Stimulated activated CD8-positive, alpha-beta memory T cell treated with anti-CD3 and anti-CD28 coated beads, Interleukin-2, amount 100 ng/mL, for 48 hours (primary cell): ENCODE measurements around the gene RPS15.

Experiments
- DNase-seq, 2 donors: peaks; one replicate each; pipeline ENCODE4 v3.0.0-alpha.2; 2020; ENCODE audit warnings: low read depth in 2 of 2

The RPS15 gene

DNA sequence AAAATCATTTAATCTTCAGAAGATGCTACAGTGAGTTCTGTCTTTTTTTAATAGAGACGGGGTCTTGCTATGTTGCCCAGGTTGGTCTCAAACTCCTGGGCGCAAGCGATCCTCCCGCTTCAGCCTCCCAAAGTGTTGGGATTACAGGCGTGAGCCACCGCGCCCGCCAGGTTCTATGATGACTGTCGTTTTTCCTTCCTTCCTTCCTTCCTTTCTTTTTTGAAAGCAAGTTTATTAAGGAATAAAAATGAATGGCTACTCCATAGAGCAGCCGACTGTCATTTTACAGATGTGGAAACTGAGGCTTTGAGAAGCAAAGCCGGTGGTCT lies 36.3 kb upstream of the RPS15 start:
- no peak for DNase-seq

DNA sequence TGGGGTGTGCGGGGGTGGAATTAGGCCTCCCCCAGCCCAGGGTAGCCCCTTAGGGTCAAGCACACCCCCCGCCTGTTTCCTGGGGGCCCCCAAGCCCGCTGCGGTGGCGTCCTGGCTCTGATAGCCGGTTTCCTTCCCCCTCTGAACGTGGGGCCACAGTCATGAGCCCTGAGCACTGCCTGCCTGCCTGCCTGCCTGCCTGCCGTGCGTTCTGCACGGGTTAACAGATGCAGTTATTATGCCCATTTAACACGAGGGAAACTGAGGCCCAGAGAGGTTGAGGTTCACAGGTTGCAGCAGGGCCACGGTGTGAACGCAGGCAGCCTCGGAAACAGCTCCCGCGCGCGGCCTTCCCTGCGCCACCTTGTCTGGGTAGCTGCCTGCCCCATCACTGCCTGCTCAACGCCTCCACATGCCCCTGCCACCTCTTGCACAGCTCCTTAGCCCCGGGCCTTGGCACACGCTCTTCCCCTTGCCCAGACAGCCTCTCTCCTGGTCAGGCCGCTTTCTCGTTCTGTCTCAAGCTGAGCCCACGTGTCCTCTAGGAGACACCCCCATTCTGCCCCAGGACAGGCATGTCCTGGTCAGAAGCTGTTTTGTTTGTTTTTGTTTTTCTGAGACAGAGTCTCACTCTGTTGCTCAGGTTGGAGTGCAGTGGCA lies 35.7 kb upstream of the RPS15 start:
- no peak for DNase-seq

DNA sequence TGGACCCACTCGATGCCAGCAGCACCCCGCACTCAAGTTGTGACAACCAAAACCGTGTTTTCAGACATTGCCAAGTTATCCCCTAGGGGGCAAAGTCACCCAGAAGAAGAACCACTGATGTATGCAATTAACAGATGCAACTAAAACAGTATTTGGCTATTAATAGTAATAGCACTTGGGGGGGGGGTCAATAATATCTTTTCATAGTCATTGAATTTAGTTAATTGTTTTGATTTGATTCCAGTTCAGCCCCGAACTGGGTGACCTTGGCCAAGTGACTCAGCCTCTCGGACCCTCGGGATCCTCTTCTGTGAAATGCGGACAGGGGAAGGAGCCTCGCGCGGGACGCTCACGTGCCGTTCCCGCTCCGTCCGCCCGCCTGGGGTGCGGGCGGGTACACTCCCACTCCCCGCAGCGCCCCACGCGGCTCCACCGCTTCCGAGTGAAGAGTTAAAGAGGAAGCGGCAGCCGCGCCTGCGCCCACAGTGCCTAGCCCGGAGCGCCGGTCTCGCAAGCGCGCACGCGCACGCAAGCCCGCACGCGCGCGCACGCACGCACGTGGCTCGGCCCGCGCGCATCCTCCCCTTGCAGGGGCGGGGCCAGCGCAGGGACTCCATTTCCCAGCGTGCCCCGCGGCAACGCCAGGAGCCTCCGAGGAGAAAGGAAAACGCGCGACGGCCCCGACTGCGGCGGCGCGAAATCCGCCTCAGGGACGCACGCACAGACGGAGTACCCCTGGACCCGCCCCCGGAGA lies 31.2 kb upstream of the RPS15 start:
- peak; percentile 99 for DNase-seq

DNA sequence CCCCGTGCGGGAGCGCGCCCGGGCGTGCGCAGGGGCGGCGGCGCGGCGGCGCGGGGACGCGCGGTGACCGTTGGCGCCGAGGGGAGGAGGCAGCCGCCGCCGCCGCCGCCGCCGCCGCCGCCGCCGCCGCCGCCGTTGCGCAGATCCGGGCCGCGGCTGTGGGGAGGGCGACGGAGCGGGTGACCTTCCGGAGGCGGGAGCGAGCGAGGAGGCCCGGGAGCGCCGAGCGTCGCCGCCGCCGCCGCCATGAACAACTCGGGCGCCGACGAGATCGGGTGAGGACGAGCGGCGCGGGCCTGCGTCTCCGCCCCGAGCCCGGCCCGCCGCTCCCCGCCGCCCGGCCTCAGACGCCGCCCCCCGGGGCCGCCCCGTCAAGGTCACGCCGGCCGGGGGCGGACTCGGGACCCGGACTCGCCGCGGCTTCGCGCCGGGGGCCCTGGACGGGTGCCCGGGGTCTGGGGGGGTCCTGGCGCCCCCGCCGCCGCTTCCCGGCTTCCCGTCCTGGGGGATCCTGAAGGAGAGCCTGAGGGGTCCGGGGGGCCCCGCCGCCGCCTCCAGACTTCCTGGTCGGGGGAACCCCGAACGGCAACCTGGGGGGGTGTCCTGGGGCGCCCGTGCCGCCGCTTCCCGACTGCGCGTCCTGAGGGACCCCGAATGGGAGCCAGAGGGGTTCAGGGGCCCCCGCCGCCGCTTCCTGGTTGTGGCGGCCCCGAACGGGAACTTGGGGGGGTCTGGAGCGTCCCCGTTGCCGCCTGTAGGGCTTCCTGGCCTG lies 30.5 kb upstream of the RPS15 start, which contains the start of gene DAZAP1:
TSS of gene DAZAP1 (plus strand) at position 59 of the 772 bp plus-strand sequence. CDS start at position 247, 188 bp downstream.
- DNase-seq, result peak in 1 of 2 donors; percentile 51

DNA sequence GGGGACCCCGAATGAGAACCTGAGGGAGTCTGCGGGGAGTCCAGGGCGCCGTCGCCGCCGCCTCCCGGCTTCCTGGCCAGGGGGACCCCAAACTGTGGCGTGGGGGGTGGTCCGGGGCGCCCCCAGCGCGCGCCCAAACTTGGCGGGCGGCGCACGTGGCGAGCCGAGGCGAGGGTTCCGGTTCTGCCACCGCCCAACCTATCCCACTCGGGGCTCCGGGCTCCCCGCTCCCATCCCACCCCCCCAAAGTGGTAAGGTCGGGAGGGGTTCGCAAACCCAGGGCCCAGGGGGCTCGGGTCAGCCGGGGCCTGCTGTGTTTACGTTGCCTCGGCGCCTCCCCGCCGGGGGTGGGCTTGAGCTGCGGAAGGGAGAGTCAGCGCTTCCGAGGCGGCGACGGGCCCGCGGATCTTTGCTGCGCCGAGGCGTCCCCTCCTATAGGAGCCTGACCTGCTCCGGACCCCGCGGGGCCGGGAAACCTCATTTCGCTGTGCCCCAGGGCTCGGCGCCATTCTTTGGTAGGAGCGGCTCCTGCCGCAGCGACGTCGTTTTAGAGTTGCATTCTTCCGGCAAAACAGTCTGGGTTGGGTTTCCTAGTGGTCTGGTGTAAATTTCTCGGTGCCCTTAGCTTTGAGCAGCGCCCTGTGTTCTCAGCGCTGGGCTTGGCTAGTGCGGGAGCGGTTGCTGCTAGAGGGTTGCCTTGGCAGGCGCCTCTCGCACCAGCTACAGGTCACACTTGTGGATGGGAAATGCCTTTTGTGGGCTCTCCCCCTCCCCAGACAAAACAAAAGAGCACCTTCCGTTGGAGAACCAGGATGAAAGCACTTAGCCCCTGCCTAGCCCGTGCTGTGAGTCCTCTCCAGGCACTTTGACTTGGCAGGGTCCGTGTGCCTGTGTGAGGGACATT lies 29.6 kb upstream of the RPS15 start:
- peak; percentile 36 for DNase-seq

DNA sequence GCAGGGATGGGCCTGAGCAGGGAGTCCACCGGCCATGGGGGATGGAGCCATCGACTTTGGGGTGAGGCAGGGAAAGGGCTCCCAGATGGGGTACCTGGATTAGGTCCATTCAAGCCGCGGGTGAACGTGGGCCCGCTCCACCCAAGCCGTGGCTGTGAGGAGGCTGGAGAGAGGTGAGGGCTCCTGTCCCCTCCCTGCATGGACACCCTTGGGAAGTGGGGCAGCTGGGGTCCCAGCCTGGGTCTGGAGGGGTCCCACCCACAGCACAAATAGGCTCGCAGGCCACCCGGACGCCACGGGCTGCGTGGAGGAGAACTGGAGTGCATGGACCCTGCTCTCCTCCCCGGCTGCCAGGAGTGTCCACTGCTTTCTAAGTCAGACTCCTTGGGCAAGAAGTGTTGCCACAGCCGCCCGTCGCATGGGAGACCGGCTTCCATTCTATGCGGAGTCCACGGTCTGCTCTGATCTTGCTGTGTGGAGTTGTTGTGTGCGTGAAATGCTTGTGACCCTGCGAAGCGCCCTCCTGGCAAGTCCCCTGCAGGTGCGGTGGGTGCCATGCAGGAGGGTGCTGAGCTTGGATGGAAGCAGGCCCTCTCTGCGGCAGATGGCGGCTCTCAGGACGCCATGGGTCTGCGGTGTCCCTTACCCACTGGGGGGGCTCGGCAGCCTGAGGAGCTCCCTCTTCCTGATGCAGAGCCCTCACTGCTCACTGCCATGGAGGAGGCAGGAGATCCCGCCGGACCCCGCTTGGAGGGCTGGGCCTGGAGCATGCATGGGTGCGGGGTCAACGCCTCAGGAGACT lies 28.8 kb upstream of the RPS15 start:
- no peak for DNase-seq

DNA sequence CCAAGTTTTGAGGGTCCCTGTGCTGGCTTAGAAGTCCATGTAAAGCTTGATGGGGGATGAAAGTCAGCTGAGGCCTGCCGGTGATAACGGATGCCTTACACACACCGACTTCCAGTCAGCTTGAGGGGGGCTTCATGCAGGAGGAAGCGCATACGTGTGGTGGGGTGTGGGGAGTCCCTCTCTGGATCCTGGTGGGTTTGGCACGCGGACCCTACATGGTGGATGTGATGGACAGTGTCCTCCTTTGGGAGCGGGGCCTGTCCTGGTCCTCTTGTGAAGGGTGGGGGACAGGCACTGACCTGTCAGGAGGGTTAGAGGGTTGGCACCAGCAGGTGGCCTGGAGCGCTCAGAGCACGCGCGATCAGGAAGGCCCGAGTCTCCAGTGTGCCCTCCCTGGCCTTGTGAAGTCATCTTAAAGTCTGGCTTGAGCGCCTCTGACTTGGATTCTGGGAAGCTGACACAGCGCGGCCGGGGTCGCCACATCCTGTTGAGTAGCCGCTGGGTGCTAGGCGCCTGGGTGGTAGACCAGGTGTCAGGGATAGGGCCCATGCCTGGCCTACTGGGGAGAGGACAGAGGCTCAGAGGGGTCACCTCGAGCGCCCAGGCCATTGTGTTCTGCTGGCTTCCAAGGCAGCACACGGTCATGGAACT lies 27.9 kb upstream of the RPS15 start:
- no peak for DNase-seq

DNA sequence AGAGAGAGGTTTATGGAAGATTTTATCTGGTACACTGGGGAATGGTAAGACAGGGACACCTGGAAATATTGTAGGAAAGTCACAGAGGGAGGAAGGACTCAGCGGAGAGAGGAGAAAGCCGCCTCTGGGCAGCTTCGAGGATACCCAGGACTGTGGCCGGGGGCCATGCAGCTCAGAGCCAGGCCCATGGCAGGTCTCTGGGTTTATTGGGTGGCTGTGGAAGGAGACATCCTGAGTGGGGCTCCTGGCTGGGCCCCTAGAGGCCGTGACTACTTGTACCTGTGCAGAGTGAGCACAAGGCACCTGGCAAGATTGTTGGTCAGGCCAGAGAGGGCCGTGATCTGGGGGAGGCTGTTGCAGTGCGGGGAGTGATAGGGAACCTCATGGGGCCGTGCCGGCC lies 27.4 kb upstream of the RPS15 start:
- no peak for DNase-seq

DNA sequence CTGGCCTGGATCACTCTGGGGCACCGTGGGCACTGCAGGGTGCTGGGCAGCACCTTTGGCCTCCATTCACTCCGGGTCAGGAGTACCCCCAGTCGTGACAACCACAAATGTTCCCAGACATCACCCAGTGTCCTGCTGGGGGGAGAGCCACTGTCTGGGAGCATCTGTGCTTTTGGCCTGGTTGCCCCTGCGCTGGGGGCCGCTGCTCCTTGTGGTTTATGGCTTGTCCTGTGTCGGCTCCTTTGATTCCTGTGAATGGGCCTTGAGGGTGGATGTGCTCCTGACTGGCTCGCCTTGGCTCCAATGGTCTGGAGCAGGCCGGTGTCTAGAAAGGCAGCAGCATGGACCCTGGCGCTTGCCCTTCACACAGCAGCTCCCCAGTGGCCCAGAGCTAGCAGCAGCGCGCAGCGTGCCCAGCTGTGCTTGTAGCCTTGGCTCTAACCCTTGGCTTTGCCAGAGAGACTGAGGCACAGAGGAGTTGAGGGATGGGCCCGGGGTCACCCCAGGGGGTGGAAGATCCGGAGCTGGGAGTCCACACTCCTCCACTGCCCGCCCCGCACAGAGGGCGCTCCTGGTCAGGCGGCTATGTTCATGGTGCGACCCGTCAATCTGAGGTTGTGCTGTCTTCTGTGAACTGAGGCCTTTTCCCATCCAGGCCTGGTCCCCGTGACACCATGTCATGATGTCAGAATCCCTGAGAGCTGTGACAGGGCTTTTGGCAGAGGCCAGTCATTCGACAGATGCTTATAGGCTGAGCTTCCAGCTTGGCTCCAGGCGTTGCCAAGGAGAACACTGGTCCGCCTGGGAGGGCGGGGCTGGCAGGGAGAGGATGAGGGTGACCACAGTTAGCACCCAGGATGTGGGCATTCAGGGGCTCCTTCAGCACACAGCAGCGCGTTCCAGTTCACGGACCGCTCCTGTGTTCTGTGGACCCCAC lies 26.7 kb upstream of the RPS15 start:
- DNase-seq, result no peak

DNA sequence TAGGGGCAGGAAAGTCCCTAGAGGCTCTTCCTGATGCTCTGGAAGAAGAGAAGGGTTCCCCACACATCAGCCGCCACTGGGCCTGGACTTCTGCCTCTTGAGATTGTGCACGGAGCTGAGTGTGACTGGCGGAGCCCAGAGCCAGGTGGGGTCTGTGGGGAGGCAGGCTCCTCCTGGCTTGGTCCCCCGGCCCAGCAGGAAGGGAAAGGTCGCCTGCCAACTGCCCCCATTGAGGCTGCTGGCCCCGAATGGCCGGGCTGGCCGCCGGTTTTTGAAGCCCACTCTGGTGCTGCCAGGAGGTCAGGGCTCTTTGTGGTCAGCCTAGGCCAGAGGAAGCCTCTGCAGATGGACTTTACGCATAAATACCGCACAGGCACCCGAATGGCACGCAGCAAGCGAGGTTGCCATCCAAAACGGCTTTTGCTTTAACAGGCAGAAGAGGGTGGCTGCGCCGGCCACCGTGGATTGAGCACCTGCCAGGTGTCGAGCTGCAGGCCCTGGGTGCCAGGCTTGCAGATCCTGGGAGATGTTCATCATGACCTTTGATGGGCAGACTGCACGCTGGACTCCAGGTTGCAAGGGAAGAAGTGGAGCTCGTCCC lies 25.8 kb upstream of the RPS15 start:
- no peak for DNase-seq

DNA sequence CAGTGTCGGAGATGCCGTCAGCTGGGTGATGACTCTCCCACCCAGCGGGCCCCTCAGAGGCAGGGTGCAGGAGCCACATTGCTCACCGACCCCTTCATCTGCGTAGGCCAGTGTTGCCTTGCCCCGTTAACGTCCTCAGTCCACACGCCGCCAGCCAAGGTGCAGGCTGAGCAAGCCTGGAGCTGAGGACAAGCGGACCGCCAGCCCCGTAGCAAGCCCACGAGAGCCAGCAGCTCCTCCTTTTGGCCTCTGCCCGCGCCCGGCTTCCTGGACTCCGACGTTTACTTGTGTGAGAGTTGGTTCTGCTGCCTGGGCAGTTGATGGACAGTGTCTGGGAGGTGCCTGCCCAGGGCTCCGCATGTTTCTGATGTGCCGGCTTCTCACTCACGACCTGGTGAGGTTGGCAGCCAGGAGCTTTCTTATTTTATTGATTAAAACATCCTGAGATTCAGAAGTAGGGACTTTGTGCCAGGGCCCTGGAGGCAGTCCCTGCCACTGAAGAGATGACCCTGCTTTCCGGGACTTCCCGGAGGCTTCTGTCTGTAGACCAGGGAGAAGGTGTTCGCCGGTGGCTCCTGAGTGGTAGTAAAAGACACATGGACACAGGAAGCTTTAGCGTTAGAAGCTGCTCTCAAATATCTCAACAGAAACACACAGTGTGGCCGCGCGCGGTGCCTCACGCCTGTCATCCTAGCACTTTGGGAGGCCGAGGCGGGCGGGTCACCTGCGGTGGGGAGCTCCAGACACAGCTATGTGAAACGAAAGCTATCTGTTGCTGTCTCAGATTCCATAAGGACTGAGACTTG lies 25.0 kb upstream of the RPS15 start:
- DNase-seq, result no peak

DNA sequence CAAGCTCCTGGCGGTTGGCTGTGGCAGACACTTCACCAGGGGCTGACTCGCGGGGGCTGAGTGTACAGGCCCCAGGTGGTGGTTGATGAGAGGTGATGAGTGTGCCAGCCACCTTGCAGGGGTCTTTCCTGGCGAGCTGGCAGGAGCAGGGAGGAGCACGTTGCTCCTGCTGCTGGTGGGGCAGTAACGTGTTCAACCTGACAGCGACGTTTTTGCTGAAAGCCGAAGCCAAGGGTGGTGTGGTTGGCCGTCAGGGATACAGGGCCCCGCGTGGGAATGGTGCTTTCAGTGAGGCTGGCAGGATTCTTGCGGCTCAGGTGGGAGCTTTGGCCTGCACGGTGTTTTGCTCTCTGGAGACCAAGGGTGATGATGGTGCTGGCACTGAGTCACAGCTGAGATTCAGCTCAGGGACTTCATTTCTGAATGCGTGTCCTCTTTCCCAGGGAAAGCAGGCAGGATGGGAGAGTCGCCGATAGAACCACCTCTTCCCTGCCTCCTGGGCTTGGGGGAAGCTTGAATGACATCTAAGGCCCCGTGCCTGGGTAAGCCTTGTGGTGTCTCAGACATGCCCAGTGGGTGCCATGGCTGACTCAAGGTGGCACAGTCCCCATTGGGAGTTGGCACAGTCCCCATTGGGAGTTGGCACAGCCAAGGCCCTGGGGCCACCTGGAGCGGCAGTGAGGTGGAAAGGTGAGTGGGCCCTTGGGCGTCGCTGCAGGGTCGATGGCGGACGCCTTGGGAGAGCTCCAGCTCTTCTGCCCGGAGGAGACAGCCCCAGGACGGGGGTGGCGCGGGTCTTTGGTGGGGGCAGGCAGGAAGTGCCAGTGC lies 22.0 kb upstream of the RPS15 start:
- no peak for DNase-seq

DNA sequence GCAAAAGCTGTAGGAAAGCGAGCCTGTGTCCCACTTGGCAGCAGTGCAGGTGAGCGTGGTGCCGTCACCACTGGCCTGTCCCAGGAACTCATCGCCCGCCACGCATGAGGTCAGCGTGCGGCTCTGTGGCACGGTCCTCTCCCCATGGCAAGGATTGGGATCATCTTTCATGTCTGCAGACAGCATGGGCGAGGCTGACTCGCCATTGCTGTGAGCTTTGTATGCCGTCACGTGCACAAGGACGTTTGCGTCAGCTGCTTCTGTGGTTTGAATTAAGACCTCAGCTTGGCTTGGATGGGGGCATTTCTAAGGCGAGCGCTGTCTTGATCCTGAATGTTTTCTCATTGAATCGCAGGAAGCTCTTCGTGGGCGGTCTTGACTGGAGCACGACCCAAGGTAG lies 21.1 kb upstream of the RPS15 start:
- no peak for DNase-seq

DNA sequence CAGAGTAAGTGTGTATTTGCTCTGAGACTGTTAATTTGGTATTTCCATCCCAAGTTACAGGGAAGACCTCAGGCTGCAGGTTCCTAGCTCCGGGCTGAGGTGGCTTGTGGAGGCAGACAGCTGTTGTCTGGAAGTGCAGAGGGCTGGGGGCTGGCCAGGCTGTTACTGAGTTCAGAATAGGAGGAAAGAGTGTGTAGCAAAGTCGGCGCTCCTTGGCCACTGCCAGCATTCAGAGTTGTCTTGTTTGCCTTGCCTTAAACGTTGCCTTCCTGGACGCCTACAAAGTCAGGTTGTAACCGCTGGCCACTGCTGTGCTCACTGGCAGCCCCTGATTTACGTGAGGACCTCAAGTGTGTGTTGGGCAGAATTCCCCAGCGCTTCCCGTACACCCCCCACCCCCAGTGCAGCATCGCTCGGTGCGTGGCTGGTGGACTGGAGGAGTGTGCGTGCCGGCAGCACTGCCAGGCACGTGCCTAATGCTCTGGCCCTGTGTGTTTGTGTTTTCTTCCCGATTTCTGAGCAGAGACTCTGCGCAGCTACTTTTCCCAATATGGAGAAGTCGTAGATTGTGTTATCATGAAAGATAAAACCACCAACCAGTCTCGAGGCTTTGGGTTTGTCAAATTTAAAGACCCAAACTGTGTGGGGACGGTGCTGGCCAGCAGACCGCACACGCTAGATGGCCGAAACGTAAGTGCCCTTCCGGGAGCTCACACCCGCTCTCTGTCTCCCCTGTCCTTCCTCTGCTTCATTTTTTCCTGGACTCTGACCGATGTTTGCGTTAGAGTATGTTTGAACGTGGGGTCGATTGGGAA lies 20.3 kb upstream of the RPS15 start:
- no peak for DNase-seq

DNA sequence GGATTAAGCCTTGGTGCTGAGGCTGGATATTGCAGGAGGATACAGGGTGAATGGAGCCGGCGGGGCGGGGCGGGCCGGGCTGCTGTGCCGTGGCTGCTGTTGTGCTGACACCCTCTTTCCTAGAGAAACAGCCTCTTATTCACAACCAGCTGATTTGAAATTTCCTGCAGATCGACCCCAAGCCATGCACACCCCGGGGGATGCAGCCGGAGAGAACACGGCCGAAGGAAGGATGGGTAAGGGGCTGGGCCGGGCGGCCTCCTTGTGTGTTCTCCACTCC lies 19.8 kb upstream of the RPS15 start:
- DNase-seq, result no peak

DNA sequence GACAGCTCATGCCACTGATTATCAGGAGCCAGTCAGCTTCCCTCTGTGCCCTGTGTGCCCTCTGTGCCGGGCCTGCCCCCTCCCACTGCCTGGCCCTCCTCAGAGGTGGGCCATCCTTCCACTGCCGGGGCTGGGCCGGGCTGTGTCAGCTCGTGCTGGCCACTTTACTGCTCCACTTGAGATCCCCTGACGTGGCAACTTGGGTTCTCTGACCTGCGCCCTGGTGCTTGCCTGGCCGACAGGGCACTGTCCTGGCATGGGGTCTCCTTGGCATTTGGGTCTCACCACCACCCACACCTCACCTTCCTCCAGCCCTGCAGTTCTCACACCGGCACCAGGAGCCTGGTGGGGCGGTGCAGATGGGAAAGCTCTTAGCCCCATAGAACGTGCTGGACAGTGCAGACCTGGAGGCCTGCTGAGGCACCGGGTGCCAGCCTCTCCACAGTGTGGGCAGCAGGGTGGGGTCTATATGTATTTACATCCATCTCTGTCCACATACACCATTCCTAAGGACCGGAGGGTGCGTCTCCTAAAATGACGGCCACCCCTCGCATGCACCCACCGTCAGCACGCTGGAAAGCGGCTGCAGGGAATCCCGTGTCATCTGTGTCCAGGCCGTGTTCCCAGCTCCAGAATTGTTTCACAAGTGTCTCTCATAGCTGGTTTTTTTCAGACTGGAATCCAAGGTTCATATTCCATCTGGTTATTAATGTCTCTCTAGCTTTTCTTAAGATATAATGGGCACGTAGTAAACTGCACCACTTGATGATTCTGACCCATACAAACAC lies 19.1 kb upstream of the RPS15 start:
- DNase-seq, result no peak
